K562 (cell line): Measurements from ENCODE around the gene NRN1L. TPM values are rescaled to one million over a fixed set of nuclear protein-coding genes. Genes with fewer than 3 reads are reported as not detected.

Source experiments
- COPS2 ChIP-seq: fragments of 450-650 bp; conservative IDR thresholded peaks from 2 replicates; pipeline ENCODE4 v1.6.1; 2016; ENCODE audit warnings: mild to moderate bottlenecking, moderate library complexity
- MYNN ChIP-seq, 2 experiments: sonication (generic); formaldehyde crosslinking in 1 of 2; IDR thresholded peaks; 2 replicates each; pipeline versions ENCODE4 v1.5.0 to v1.6.1; 2016 to 2020; ENCODE audit warnings: antibody characterized with exemption in 1 of 2, missing genetic modification reagents in 1 of 2
- SAFB ChIP-seq: fragments of 200-400 bp; formaldehyde crosslinking; IDR thresholded peaks from 2 replicates; pipeline ENCODE4 v1.6.1; 2017; ENCODE audit warnings: low read depth, low read length, borderline replicate concordance
- SMARCA4 ChIP-seq: fragments of 450-650 bp; IDR thresholded peaks from 2 replicates; pipeline ENCODE4 v1.6.1; 2016
- SRSF7 ChIP-seq: fragments of 200-400 bp; formaldehyde crosslinking; optimal IDR thresholded peaks from 2 replicates; pipeline ENCODE3; 2017; ENCODE audit warnings: mild to moderate bottlenecking, low read depth, low read length
- STAT5A ChIP-seq: IDR thresholded peaks from 2 replicates; pipeline ENCODE4 v1.6.1; 2012; ENCODE audit warnings: low read length, inconsistent platforms, borderline replicate concordance
- ZNF12 ChIP-seq: sonication (generic); formaldehyde crosslinking; IDR thresholded peaks from 2 replicates; pipeline ENCODE4 v1.4.0; 2020; ENCODE audit warnings: mild to moderate bottlenecking, missing genetic modification reagents
- ZNF165 ChIP-seq: fragments of 250-450 bp; sonication (Bioruptor Pico); IDR thresholded peaks from 2 replicates; pipeline ENCODE4 v1.4.0; 2020; ENCODE audit warnings: borderline replicate concordance
- polyA plus RNA-seq, 8 experiments: library from polyadenylated mRNA; depleted of rRNA in 4 of 8; stranded (reverse) in 5 of 8; unstranded in 3 of 8; fragments of >200 nt; fragmentation: Nextera tagmentation in 2 of 8; fragmentation: Illumina TruSeq in 1 of 8; extraction: Ambion mirVana in 2 of 8; extraction: Trizol in 1 of 8; gene quantifications; 2 replicates each; pipeline versions ENCODE4 v1.2.1 to v1.2.3, GENCODE V29; 2011 to 2014; ENCODE audit warnings: inconsistent platforms in 1 of 8, missing spikeins in 1 of 8
- total RNA-seq, 7 experiments: library from RNA; depleted of rRNA in 6 of 7; stranded (reverse); fragments of >200 nt in 6 of 7; fragmentation: Illumina TruSeq in 2 of 7; extraction: Trizol in 2 of 7; gene quantifications; 2 replicates each; pipeline versions ENCODE4 v1.2.1 to v1.2.3, GENCODE V29; 2011 to 2021; ENCODE audit warnings: low replicate concordance in 1 of 7
- TF ChIP-seq, protein P1 (sequence below): fragments of 200-800 bp; sonication (Bioruptor generic); IDR thresholded peaks from 2 replicates; pipeline ENCODE4 v1.6.1; 2016; ENCODE audit warnings: missing genetic modification characterization, missing compliant biosample characterization
- TF ChIP-seq, protein P2 (sequence below): sonication (generic); formaldehyde crosslinking; IDR thresholded peaks from 2 replicates; pipeline ENCODE4 v1.8.0; 2022; ENCODE audit warnings: missing genetic modification reagents, mild to moderate bottlenecking, borderline replicate concordance
- TF ChIP-seq, protein P3 (sequence below): IDR thresholded peaks from 2 replicates; pipeline ENCODE4 v1.6.1; 2016; ENCODE audit warnings: missing genetic modification characterization, missing compliant biosample characterization
- TF ChIP-seq, protein P4 (sequence below): fragments of 250-450 bp; sonication (Bioruptor Pico); IDR thresholded peaks from 2 replicates; pipeline ENCODE4 v1.8.0; 2021; ENCODE audit warnings: moderate library complexity, mild to moderate bottlenecking, inconsistent platforms

NRN1L gene
- total and polyA plus RNA-seq, 9 of the 15 experiments (the other 6 are each of a cell fraction or from before 2014, with no cell fraction given), result 0.22 to 0.86 (median 0.61) TPM; not detected in 5

DNA sequence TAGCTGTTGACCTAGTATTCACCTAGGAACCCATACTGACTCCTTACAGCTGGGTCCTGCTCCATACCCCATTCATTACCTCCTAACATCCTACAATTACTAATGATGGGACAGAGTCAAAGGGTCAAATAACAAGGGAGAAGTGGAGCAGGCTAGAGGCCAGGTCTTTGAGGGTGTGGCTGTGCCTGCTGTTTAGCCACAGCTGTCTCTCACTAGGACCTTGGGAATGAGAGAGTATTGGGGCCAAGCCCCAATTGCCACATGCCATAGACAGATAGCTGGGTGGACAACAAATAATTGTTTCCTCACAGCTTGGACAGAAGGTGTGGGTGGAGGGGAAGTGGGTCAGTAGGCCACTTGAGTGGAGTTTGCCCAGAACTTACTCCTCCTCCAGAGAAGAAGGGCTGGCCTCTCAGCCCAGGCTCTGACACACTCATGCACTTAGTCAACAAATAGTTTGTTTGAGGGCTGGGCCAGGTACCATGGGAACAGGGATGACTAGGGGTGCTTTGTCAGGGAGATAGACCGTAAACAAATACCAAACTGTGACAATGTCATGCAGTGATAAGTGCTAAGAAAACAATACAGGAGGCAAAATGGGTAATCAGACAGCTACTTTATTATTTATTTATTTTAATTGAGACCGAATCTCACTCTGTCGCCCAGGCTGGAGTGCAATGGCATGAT lies 27.0 kb upstream of the NRN1L start (continued):
- TF ChIP-seq, protein P1, sequence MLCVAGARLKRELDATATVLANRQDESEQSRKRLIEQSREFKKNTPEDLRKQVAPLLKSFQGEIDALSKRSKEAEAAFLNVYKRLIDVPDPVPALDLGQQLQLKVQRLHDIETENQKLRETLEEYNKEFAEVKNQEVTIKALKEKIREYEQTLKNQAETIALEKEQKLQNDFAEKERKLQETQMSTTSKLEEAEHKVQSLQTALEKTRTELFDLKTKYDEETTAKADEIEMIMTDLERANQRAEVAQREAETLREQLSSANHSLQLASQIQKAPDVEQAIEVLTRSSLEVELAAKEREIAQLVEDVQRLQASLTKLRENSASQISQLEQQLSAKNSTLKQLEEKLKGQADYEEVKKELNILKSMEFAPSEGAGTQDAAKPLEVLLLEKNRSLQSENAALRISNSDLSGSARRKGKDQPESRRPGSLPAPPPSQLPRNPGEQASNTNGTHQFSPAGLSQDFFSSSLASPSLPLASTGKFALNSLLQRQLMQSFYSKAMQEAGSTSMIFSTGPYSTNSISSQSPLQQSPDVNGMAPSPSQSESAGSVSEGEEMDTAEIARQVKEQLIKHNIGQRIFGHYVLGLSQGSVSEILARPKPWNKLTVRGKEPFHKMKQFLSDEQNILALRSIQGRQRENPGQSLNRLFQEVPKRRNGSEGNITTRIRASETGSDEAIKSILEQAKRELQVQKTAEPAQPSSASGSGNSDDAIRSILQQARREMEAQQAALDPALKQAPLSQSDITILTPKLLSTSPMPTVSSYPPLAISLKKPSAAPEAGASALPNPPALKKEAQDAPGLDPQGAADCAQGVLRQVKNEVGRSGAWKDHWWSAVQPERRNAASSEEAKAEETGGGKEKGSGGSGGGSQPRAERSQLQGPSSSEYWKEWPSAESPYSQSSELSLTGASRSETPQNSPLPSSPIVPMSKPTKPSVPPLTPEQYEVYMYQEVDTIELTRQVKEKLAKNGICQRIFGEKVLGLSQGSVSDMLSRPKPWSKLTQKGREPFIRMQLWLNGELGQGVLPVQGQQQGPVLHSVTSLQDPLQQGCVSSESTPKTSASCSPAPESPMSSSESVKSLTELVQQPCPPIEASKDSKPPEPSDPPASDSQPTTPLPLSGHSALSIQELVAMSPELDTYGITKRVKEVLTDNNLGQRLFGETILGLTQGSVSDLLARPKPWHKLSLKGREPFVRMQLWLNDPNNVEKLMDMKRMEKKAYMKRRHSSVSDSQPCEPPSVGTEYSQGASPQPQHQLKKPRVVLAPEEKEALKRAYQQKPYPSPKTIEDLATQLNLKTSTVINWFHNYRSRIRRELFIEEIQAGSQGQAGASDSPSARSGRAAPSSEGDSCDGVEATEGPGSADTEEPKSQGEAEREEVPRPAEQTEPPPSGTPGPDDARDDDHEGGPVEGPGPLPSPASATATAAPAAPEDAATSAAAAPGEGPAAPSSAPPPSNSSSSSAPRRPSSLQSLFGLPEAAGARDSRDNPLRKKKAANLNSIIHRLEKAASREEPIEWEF, result no peak
- TF ChIP-seq MYNN (IDR thresholded peaks at IDR 0.05), result no peak
- TF ChIP-seq MYNN (CRISPR knock-in tag; IDR thresholded peaks at IDR 0.05), result no peak
- no peak for TF ChIP-seq SAFB
- TF ChIP-seq COPS2, result no peak
- no peak for TF ChIP-seq ZNF165 (CRISPR knock-in tag)
- TF ChIP-seq SMARCA4, result peak; percentile 55; the same call in 1 of the 2 replicates
- TF ChIP-seq, protein P2, sequence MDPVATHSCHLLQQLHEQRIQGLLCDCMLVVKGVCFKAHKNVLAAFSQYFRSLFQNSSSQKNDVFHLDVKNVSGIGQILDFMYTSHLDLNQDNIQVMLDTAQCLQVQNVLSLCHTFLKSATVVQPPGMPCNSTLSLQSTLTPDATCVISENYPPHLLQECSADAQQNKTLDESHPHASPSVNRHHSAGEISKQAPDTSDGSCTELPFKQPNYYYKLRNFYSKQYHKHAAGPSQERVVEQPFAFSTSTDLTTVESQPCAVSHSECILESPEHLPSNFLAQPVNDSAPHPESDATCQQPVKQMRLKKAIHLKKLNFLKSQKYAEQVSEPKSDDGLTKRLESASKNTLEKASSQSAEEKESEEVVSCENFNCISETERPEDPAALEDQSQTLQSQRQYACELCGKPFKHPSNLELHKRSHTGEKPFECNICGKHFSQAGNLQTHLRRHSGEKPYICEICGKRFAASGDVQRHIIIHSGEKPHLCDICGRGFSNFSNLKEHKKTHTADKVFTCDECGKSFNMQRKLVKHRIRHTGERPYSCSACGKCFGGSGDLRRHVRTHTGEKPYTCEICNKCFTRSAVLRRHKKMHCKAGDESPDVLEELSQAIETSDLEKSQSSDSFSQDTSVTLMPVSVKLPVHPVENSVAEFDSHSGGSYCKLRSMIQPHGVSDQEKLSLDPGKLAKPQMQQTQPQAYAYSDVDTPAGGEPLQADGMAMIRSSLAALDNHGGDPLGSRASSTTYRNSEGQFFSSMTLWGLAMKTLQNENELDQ (CRISPR knock-in tag), result 0 out of 2 replicates have a peak, but pooled peaks have one; percentile 21
- no peak for TF ChIP-seq SRSF7
- TF ChIP-seq STAT5A, result no peak
- TF ChIP-seq, protein P3, sequence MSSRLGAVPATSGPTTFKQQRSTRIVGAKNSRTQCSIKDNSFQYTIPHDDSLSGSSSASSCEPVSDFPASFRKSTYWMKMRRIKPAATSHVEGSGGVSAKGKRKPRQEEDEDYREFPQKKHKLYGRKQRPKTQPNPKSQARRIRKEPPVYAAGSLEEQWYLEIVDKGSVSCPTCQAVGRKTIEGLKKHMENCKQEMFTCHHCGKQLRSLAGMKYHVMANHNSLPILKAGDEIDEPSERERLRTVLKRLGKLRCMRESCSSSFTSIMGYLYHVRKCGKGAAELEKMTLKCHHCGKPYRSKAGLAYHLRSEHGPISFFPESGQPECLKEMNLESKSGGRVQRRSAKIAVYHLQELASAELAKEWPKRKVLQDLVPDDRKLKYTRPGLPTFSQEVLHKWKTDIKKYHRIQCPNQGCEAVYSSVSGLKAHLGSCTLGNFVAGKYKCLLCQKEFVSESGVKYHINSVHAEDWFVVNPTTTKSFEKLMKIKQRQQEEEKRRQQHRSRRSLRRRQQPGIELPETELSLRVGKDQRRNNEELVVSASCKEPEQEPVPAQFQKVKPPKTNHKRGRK (tag), result no peak
- TF ChIP-seq ZNF12 (CRISPR knock-in tag), result no peak
- TF ChIP-seq, protein P4, sequence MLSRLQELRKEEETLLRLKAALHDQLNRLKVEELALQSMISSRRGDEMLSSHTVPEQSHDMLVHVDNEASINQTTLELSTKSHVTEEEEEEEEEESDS, result no peak
